Small intestine (tissue), 16 donors: ENCODE measurements around the gene KCNIP1. TPM values are rescaled to one million over a fixed set of nuclear protein-coding genes. Genes with fewer than 3 reads are reported as not detected.
A peak's percentile ranks its signal among the peaks of the same experiment; 100 is the strongest.

Source experiments
- DNase-seq, 2 donors: peaks; one replicate each; pipeline versions ENCODE4 v3.0.0 to v3.0.0-alpha.2; 2013
- FAIRE-seq: peaks from 2 replicates; lab custom pipeline; 2012; peaks lifted over from hg19 to GRCh38; lab: Jason Lieb, UNC
- H3K27ac ChIP-seq, 3 donors: one replicate each; pipeline ENCODE4 v1.5.1; 2013; ENCODE audit warnings: low read length in 2 of 3, mild to moderate bottlenecking in 2 of 3, control low read depth in 1 of 3, inconsistent platforms in 1 of 3, low read depth in 1 of 3, moderate library complexity in 1 of 3
- H3K27me3 ChIP-seq, 3 donors: one replicate each; pipeline ENCODE4 v1.6.1; 2013; ENCODE audit warnings: low read length in 3 of 3, inconsistent platforms in 1 of 3; ENCODE audit not compliant: control insufficient read depth in 3 of 3, insufficient read depth in 3 of 3
- H3K36me3 ChIP-seq, 3 donors: one replicate each; pipeline ENCODE4 v1.6.1; 2013; ENCODE audit warnings: low read length in 3 of 3, inconsistent platforms in 1 of 3, low read depth in 1 of 3, mild to moderate bottlenecking in 1 of 3, moderate library complexity in 1 of 3; ENCODE audit not compliant: control insufficient read depth in 3 of 3, insufficient read depth in 2 of 3
- H3K4me1 ChIP-seq, 3 donors: one replicate each; pipeline ENCODE4 v1.6.1; 2013; ENCODE audit warnings: low read length in 2 of 3, inconsistent platforms in 1 of 3, low read depth in 1 of 3, mild to moderate bottlenecking in 1 of 3, moderate library complexity in 1 of 3; ENCODE audit not compliant: control insufficient read depth in 3 of 3, insufficient read depth in 2 of 3
- H3K4me3 ChIP-seq, 3 donors: one replicate each; pipeline ENCODE4 v1.5.1; 2013; ENCODE audit warnings: low read length in 3 of 3, control low read depth in 1 of 3, inconsistent platforms in 1 of 3, low read depth in 1 of 3, mild to moderate bottlenecking in 1 of 3, moderate library complexity in 1 of 3
- H3K9me3 ChIP-seq, 2 donors: one replicate each; pipeline ENCODE4 v1.6.1; 2013; ENCODE audit warnings: low read depth in 1 of 2, low read length in 1 of 2; ENCODE audit not compliant: control insufficient read depth in 2 of 2, insufficient read depth in 1 of 2
- WGBS, 3 donors: extraction: QIAGEN DNeasy Blood & Tissue Kit; methylation state at CpG; one replicate each; pipeline ENCODE4 v1.1.7; 2013; 5-methylcytosine and 5-hydroxymethylcytosine counted together
- long read RNA-seq, 10 donors: transcript quantifications; one replicate each; lab custom pipeline, GENCODE V29; 2026
- polyA plus RNA-seq, 4 donors: library from polyadenylated mRNA; stranded (reverse) in 3 of 4; unstranded in 1 of 4; fragments of 200-250 nt in 3 of 4; fragments of 120-200 nt in 1 of 4; gene quantifications; one replicate each; pipeline versions ENCODE4 v1.2.1 to v1.2.3, GENCODE V29; 2013
- donor health status: healthy with polysubstance abuse.
- donor health status: control.
- donor health status: control.
- donor health status: Bipolar disorder and iron deficiency.
- donor health status: healthy.

The KCNIP1 gene
- 1 to 10 TPM in 1 of 4 donors, under 1 TPM in 1, not detected in 2; 0.21 to 1.0 TPM for polyA plus RNA-seq
- long read RNA-seq, donor 1: 0 reads
- long read RNA-seq, donor 2: 0 reads
- long read RNA-seq, donor 3, partial matches to known transcripts: 0 of 9 reads
- long read RNA-seq, donor 3, other reads (novel, unspliced or antisense): 9 of 9 reads
- long read RNA-seq, donor 4: 0 reads
- long read RNA-seq, donor 5: 0 reads
- long read RNA-seq, donor 6: 0 reads
- long read RNA-seq, donor 7, partial matches to known transcripts: 12 of 20 reads
- long read RNA-seq, donor 7, other reads (novel, unspliced or antisense): 8 of 20 reads
- long read RNA-seq, donor 8: 0 reads
- long read RNA-seq, donor 9: 0 reads
- long read RNA-seq, donor 10: 0 reads

DNA sequence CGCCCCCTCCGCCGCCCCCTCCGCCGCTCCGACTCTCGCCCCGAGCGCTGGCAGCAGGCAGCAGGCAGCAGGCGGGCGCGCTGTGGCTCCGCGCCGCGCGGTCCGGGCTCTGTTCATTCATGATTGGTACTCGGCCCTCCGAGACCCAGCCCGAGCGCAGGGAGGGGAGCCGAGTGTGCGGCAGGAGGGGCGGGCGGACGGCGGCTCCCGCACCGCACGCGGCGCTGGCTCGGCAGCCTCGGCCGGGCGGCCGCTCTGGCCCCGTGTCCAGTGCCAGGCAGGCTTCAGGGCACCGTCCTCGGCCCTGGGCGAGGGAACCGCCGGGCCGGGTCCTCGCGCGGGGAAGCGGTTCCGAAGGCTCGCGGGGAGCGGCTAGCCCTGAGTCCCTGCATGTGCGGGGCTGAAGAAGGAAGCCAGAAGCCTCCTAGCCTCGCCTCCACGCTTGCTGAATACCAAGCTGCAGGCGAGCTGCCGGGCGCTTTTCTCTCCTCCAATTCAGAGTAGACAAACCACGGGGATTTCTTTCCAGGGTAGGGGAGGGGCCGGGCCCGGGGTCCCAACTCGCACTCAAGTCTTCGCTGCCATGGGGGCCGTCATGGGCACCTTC, at the start of gene KCNIP1:
Gene KCNIP1 (plus strand): TSS at position 31 of the 607 bp plus-strand sequence.
- FAIRE-seq (no peak), DNase-seq (no peak)
- Histone ChIP-seq H3K36me3 (no peaks in the 10 kb centered on the region), H3K27ac (no peak within 1 kb of the TSS), H3K27me3 (peaks cover 3 to 33% (median 5%) of the 10 kb centered on the region in 3 donors), H3K4me1 (no peaks in the 10 kb centered on the region), H3K4me3 (peak within 1 kb of the TSS in 1 of 3 donors; percentile 13), H3K9me3 (no peaks in the 10 kb centered on the region)
- 4 to 13% (median 8%) methylated on average over 36 to 65 of the region's 65 CpGs for WGBS, 3 donors

DNA sequence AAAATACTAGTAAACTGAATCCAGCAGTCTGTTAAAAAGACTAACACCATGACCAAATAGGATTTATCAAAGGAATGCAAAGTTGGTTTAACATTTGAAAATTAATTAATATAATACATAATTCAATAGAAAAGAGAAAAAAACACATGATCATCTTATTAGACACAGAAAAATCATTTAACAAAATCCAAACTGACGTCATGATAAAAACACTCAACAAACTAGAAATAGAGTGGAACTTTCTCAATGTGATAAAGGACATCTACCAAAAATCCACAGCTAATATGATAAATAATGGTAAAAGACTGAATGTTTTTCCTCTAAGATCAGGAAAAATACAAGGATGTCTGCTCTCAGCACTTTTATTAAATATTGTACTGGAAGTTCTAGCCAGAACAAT, 40.4 kb upstream of the KCNIP1 start:
- no peaks in the 10 kb centered on the region for H3K27me3 ChIP-seq
- no peaks in the 10 kb centered on the region for H3K4me1 ChIP-seq
- no peak overlapping the region for H3K4me3 ChIP-seq
- 82 to 84% (median 83%) methylated on average over 1 of the region's 1 CpG for WGBS, 3 donors
- DNase-seq: no peak
- peak; percentile 23 for FAIRE-seq
- no peak overlapping the region for H3K27ac ChIP-seq
- H3K9me3 ChIP-seq: no peaks in the 10 kb centered on the region
- H3K36me3 ChIP-seq: no peaks in the 10 kb centered on the region

DNA sequence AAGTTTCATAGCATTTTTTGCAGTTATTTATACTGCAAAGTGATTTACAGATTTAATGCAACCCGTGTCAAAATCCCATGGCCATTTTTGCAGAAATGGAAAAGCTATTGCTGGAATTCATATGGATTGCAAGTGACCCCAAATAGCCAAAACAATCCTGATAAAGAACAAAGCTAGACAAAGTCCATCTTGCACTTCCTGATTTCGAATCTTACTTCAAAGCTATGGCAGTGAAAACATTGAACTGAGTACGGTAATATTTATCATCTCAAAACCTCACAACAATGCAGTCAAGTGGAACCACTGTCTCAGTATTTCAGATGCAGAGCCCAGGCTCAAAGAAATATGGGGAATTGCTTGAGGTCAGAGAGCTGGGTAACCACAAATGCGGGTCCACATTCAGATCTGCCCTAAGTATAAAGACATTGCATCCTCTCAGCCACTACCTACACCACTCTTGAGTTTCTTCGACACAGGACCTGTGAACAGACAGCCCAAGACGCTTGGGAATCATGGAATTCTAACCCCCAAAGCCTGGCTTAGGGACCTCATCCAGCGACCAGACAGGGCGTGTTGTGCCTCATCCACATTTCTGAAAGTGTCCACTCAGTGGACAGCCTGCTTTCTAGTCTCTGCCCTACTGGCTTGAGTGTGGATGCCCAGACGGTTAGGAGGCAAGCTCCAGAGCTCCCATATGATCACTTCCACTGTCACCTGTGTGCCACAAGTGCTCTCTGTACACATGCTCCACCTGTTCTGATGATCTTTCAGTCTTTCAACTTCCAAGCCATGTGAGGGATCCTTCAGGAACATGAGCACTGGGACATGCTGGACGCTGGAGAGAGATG, 39.3 kb upstream of the KCNIP1 start:
- FAIRE-seq: no peak
- no peaks in the 10 kb centered on the region for H3K27me3 ChIP-seq
- no peak for DNase-seq
- 56 to 69% (median 56%) methylated on average over 10 of the region's 10 CpGs for WGBS, 3 donors
- no peak overlapping the region for H3K4me3 ChIP-seq
- no peak overlapping the region for H3K27ac ChIP-seq
- H3K4me1 ChIP-seq: no peaks in the 10 kb centered on the region
- no peaks in the 10 kb centered on the region for H3K9me3 ChIP-seq
- no peaks in the 10 kb centered on the region for H3K36me3 ChIP-seq

DNA sequence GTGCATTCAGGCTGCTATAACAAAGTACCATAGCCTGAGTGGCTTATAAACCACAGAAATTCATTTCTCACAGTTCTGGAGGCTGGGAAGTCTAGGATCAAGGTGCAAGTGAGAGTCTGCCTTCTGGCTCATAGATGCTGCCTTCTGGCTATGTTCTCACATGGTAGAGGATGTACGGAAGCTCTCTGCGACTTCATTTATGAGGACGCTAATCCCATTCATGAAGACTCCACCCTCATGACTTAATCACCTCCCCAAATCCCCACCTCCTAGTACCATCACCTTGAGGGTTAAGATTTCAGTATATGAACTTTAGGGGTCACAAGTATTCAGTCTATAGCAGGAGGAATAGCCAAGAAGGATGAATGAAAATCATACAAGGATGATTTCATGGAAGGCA, 37.3 kb upstream of the KCNIP1 start:
- WGBS, 3 donors: 92 to 96% (median 96%) methylated on average over 3 of the region's 3 CpGs
- Histone ChIP-seq H3K27ac (no peak overlapping the region), H3K27me3 (peaks cover 0 to 2% (median 0%) of the 10 kb centered on the region in 3 donors), H3K9me3 (no peaks in the 10 kb centered on the region), H3K36me3 (no peaks in the 10 kb centered on the region), H3K4me1 (no peaks in the 10 kb centered on the region), H3K4me3 (no peak overlapping the region)
- no peak for DNase-seq
- no peak for FAIRE-seq

DNA sequence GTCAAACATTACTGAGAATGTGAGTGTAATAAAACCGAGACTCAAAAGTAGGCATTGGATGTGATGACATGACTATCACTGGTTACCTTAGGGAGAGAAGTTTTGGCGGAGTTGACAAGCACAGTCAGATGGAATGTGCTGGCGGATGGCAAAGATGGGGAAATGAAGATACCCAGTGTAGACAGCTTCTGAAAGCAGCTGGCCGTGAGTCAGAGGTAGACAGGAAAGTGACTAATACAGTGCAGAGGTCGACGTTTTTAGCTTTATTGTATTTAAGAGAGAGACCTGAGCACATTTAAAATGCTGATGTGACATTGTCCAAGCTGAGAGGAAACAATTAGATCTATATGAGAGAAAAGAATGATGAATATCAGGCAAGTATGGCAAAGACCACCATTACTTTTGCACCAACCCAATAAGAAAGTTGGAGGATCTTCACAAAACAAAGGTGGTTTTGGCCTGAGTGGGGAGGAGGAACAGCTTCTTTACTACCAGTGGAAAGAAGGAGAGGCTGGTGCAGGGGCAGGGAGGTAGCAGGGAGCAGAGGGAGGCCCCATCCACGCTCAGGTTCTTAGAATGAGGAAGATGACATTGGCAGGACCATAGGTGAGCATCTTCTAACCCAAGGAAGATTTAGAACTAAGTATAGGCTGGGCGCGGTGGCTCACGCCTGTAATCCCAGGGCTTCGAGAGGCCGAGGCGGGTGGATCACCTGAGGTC, 36.7 kb upstream of the KCNIP1 start:
- FAIRE-seq (no peak), DNase-seq (no peak)
- H3K36me3 ChIP-seq: no peaks in the 10 kb centered on the region
- peaks cover 0 to 2% (median 0%) of the 10 kb centered on the region in 3 donors for H3K27me3 ChIP-seq
- 63 to 76% (median 72%) methylated on average over 13 of the region's 13 CpGs for WGBS, 3 donors
- no peaks in the 10 kb centered on the region for H3K4me1 ChIP-seq
- no peak overlapping the region for H3K4me3 ChIP-seq
- H3K9me3 ChIP-seq: no peaks in the 10 kb centered on the region
- H3K27ac ChIP-seq: no peak overlapping the region

DNA sequence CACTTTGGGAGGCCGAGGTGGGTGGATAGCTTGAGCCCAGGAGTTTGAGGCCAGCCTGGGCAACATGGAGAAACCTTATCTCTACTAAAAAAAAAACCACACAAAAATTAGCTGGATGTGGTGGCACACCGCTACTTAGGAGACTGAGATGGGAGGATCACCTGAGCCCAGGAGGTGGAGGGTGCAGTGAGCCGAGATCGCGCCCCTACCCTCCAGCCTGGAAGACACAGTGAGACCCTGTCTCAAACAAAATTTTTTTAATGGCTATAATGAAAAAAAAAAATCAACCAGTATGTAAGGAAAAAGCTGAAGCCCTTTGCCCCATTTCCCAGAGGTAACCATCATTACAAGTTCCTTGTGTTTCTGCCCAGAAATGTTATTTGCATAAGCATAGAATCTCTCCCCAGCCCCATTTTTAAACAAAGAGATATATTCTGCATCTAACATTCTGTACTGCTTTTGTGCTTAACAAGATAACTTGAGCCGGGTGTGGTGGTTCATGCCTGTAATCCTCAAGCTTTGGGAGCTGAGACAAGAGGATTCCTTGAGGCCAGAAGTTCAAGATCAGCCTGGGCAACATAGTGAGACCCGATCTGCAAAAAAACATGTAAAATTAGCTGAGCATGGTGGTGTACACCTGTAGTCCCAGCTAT, 35.1 kb upstream of the KCNIP1 start:
- FAIRE-seq: no peak
- 78 to 88% (median 86%) methylated on average over 7 of the region's 7 CpGs for WGBS, 3 donors

DNA sequence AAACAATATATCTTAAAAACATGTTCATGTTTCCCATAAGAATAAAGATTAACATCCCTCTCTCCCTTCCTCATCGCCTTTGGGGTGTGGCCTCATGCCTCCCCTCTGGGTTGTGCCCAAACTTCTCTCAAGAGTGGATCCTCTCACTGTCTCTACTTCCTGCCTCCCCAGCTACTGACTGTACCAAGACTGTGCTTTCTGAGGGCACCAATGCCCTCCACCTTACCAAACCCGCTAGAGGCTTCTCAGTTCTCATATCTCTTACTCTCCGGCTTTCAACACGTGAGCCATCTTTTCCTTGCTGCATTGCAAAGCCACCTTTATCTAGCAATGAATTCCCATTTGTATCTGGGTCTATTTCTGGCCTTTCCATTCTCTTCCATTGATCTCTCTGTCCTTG, 34.4 kb upstream of the KCNIP1 start:
- H3K4me1 ChIP-seq: no peaks in the 10 kb centered on the region
- H3K4me3 ChIP-seq: no peak overlapping the region
- no peaks in the 10 kb centered on the region for H3K9me3 ChIP-seq
- H3K27me3 ChIP-seq: peaks cover 0 to 2% (median under 1%) of the 10 kb centered on the region in 3 donors
- 81 to 86% (median 85%) methylated on average over 4 of the region's 4 CpGs for WGBS, 3 donors
- H3K36me3 ChIP-seq: no peaks in the 10 kb centered on the region
- DNase-seq (no peak), FAIRE-seq (no peak)
- no peak overlapping the region for H3K27ac ChIP-seq

More for the DNA sequence above, 35.1 kb upstream of the KCNIP1 start:
- Histone ChIP-seq H3K27me3 (peaks cover 0 to 2% (median 0%) of the 10 kb centered on the region in 3 donors), H3K27ac (no peak overlapping the region), H3K36me3 (no peaks in the 10 kb centered on the region), H3K9me3 (no peaks in the 10 kb centered on the region), H3K4me1 (no peaks in the 10 kb centered on the region), H3K4me3 (no peak overlapping the region)
- no peak for DNase-seq
